SK-N-SH (cell line): ENCODE results near the gene SLC44A5.

Experiments used
- FOSL2 ChIP-seq: IDR thresholded peaks from 2 replicates; pipeline ENCODE4 v1.4.0; 2012; ENCODE audit warnings: low read depth, mild to moderate bottlenecking, moderate library complexity, borderline replicate concordance
- POLR2AphosphoS5 ChIP-seq: IDR thresholded peaks from 2 replicates; pipeline ENCODE4 v1.6.1; 2012; ENCODE audit warnings: low read depth, low read length

GRCh38 chr1:75531570-75531969, 79.3 kb downstream of the SLC44A5 start:
- TF ChIP-seq POLR2AphosphoS5 (no peak), FOSL2 (no peak; the same call in 1 of the 2 replicates)
